HG03460 (cell line): ENCODE measurements around the gene C1orf21.
A peak's percentile ranks its signal among the peaks of the same experiment; 100 is the strongest.
"Not testable (repeated sequence)": the region's sequence is repeated elsewhere in the genome, so short reads cannot be mapped to it uniquely, and the experiment has no call there.

Experiments used
- ATAC-seq: cut with Tn5 transposase; IDR thresholded peaks from one replicate; pipeline ENCODE4 v1.9.1; 2021; ENCODE audit not compliant: unreplicated experiment

Gene C1orf21, protein sequence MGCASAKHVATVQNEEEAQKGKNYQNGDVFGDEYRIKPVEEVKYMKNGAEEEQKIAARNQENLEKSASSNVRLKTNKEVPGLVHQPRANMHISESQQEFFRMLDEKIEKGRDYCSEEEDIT

GRCh38 chr1:184386312-184387068 lies at the start of gene C1orf21:
Gene C1orf21, plus strand, starts transcription at chr1:184387029. Its CDS starts 90,481 bp downstream, at chr1:184477510.
- ATAC-seq, result peak; percentile 76

DNA sequence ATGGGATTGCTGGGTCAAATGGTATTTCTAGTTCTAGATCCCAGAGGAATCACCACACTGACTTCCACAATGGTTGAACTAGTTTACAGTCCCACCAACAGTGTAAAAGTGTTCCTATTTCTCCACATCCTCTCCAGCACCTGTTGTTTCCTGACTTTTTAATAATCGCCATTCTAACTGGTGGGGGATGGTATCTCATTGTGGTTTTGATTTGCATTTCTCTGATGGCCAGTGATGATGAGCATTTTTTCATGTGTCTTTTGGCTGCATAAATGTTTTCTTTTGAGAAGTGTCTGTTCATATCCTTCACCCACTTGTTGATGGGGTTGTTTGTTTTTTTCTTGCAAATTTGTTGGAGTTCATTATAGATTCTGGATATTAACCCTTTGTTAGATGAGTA lies 49.0 kb upstream of the C1orf21 start:
- ATAC-seq, result not testable (repeated sequence)

DNA sequence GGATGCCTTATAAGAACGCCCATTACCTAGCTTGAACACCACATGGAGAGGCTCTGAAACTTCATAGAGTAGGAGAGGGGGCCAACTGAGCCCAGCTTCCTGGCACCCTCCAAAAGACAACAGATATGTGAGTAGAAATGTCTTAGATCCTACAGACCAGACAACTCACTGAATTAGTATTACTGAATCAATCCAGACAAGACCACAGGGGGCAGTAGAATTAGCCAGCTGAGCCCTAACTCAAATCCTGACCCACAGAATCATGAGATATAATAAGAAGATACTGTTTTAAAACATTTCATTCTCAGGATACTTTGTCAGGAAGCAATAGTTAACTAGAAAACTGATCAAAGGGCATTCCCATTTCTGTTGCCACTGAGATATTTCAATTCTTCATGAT lies 45.8 kb upstream of the C1orf21 start:
- ATAC-seq, result no peak

- no peak for ATAC-seq
Measured at GRCh38 chr1:184350573-184350972, 36.3 kb upstream of the C1orf21 start.

DNA sequence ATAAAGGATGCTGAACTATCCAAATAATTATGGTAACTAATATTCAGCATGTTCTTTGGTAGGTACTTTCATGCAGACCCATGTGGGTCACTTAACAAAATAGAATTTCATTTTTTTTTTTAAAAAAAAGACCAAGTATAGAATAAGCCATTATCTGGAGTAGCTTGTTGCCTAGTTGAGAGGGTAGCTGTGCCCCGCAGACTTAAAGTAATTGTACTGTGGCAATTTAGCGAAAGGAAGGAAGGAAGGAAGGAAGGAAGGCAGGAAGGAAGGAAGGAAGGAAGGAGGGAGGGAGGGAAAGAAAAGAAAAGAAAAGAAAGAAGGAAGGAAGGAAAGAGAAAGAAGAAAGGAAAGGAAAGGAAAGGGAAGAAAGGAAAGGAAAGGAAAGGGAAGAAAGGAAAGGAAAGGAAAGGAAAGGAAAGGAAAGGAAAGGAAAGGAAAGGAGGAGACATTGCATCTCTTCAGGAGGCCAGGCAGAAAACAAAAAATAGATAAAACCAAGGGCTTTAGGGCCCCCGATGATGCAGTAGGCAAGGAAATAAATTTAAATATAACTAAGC lies 35.3 kb upstream of the C1orf21 start:
- no peak for ATAC-seq

DNA sequence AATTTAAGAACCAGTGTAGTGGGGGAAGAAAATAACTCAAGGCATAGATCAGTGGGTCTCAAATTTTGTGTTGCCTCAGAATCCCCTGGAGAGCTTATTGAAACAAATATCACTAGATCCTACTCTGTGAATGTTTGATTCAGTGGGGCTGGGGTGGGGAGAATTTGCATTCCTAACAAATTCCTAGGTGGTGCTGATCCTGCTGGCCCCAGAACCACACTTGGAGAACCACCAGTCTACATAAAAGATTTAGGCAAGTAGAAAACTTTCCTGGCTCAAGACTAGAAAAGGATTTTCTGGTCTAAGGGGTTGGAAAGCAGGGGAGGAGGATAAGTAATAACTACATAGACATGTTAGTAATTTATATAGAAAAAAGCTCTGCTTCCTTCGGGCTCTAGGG lies 34.1 kb upstream of the C1orf21 start:
- ATAC-seq, result no peak

DNA sequence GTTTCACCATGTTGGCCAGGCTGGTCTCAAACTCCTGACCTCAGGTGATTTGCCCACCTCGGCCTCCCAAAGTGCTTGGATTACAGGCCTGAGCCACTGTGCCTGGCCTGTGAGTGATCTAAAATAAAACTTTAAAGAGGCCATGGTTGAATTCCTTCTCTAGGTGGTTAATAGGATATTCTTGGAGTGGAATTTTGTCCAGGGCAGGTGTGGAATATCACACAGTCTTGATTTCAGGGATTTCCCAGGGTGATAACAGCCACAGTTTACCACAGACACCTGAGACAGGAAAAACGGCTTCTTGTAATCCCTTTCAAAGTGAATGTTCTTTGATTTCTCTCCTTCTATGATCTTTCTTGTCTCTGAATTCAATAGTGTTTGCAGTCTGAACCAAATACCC lies 32.1 kb upstream of the C1orf21 start:
- no peak for ATAC-seq

- ATAC-seq, result no peak
Measured at GRCh38 chr1:184356891-184357290, 29.9 kb upstream of the C1orf21 start.

- ATAC-seq, result no peak
Measured at GRCh38 chr1:184358256-184358655, 28.6 kb upstream of the C1orf21 start.

GRCh38 chr1:184359909-184360308 lies 26.9 kb upstream of the C1orf21 start:
- no peak for ATAC-seq

GRCh38 chr1:184362876-184363275 lies 24.0 kb upstream of the C1orf21 start:
- ATAC-seq, result no peak

DNA sequence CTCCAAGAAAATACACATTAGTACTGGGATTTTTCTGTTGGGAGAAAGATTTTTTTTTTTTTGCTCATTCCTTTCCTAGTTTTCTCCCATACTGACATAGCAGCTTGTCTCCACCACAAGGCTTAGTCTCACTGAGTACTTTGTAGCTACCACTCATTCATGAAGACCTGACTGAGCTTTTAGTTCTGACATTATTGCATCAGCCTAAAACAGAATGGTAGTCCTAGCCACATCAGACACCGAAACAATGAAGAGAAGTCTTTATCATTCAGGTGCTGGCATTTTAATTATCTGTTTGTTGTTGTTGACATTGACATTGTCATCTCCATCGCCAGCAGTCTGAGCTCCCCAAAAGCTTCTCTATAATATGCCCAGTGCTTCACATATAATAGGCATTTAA lies 21.1 kb upstream of the C1orf21 start:
- no peak for ATAC-seq

DNA sequence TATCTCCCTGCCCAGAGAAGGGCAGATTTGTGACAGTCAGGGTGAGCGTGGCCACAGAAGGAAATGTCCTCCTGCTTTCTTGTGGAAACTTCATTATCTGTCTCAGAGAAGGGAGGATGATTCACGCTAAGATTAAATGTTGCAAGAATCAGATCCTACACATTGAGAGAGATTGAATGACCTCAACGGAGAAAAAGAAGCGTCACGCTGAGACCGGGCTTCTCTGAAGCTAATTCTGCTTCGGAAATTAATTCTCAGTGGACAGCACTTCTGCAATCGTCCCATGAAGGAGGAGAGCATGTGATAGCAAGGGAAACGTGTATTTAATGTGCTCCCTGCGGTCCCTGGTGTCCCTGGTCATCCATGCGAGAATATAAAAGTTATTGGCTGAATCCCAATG lies 19.8 kb upstream of the C1orf21 start:
- no peak for ATAC-seq

DNA sequence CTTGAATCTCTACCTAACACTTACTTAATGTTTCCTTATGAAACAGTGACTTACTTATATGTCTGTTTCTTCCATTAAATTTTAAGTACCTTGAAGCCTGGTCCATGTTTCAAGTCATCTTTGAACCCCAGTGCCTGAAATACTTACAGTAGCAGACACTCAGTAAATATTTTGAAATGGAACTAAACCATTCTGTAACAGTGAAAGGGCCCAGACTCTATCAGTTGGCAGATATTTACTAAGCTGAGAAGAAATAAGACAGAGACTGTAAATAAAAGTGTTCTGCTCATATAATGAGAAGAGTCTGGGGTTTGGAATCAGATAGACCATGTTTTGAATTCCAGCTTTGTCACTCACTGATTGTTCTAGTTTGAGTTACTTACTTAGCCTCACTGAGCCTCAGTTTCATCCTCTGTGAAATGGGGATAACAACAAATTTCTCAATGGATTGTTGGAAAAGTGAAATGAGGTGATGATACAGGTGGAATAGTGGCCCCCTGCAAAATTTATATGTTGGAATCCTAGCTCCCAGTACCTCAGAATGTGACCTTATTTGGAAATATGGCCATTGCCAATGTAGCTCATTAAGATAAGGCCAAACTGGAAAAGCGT lies 19.3 kb upstream of the C1orf21 start:
- no peak for ATAC-seq

DNA sequence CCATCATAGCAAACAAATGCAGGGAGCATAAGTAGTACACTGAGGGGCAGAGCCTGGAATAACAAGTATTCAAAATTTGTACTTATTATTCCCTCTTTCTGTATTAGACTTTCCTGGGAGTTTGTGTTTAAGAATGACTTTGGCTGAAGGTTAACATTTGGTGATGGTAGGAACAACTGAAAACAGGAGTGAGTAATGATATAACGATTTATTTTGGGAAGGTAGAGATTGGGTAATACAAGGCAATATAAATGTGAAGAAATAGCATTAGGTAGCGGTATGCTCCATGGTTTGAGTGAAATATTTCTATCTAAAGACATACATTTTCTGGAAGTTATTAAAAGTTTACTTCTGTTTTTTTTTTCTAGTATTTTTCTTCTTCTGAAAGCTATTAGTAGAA lies 18.5 kb upstream of the C1orf21 start:
- no peak for ATAC-seq

GRCh38 chr1:184370850-184371249 lies 16.0 kb upstream of the C1orf21 start:
- ATAC-seq, result no peak

DNA sequence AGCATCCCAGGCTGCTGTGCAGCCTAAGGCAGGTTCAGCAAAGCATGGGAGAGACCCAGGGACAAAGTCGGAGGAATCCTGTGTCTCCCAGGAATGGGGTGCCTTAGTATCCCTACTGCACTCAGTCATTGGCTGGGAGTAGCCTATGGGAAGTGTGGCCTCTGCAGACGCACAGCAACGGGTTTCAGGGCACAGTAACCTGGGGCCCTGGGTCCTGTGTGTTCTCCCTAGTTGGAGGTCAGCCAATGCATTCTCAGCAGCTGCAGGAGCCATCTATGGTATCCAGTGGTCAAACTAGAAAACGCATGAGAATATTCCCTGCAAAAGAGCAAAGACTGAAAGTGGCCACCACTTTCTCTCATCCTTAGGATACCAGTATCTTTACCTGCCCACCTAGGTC lies 13.7 kb upstream of the C1orf21 start:
- no peak for ATAC-seq

DNA sequence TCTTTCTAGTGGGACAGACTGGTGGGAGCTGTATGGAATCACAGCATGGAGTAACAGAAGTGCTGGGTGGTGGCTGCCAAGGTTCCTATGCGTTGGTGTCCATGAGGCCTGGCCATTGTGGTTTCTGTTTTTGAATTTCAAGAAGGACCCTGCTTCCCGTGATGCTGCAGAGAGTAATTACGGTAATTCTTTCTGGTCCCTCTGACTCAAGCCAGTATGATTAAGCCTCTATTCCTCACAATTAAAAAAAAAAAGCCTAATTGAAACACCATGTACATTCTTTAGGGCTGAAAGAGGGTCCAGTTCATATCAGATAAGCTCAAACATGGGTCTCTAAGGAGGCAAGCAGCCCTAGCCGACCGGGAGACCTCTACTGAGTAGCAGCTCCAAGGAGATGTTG lies 10.5 kb upstream of the C1orf21 start:
- ATAC-seq, result no peak

DNA sequence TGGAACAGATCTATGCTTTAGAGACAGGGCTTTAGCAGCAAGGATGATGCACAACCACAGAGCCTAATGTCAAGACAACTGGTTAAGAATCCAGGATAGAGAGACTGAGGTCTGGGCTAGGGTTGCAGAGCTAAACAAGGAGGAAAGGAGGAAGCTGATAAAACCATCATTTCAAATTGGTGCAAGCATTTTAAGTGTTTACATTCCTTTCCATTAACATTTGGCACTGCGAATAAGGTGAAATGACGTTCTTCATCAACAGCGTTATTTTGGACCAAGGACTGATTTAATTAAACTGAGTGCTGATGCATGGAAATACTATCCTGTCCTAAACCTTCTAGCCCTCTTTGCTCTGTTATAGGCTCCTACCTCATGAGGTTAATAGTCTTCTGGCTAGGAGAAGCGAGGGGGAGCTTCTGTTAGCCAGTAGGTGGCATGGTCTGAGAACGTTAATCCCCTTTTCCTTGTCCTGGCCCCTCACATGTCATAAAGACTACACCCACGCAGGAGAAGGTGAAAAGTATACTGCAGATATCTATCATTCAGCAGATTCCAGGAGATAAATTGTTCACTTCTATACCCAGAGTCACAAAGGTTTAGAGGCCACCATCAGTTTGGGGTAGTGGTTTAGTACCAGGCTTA lies 7.6 kb upstream of the C1orf21 start:
- no peak for ATAC-seq

DNA sequence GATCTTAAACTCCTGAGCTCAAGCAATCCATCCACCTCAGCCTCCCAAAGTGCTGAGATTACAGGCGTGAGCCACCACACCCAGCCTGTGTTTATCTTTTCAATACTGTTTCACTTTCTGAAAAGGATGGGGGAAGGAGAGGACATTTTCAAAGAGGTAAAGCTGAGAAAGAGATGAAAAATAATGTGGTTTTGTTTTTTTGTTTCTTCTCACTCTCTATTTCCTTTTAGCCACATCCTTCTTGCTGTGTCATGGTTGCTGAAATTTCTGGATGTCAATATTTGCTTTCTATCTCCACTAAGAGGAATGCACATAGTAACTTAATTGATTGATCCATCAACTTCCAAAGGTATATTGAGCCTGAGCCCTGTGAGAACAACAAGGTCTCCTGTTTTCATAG lies 6.4 kb upstream of the C1orf21 start:
- ATAC-seq, result no peak

DNA sequence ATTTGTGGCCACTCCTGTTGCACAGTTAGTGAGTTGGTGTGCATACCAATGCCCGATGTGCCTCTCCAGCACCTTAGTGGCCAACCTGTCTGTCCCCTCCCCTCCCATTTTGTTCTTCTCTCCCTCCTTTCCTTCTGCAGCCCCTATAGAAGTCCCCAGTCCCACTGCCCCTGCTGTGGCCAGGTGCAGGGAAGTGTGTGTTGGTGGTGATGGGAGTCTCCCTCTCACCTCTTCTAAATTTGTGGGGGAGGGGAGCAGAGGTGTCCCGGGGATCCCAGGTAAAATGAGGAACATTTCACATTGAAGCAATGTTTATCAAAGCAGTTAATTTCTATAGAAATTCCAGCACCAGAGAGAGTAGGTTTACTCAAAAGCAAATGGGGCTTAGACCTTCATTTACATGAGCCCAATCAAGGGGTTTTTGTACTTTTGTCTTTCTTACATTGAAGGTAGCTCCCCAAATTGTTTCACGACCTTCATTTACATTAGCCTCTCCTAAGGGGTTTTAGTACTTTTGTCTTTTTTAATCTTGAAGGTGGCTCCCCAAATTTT lies 3.0 kb upstream of the C1orf21 start:
- ATAC-seq, result no peak
